ENCODE measurements around the gene TBC1D22A.

Gene TBC1D22A

GRCh38 chr22:47053013-47053725 is 290.7 kb downstream of the TBC1D22A start:
- no peak for DNase-seq

GRCh38 chr22:47053726-47054141 is 291.3 kb downstream of the TBC1D22A start:
- DNase-seq: no peak

- DNase-seq: no peak
Observed at GRCh38 chr22:47054231-47055072, 292.0 kb downstream of the TBC1D22A start.

GRCh38 chr22:47055073-47055355 is 292.6 kb downstream of the TBC1D22A start:
- no peak for DNase-seq

GRCh38 chr22:47055461-47055860 is 293.0 kb downstream of the TBC1D22A start:
- no peak for DNase-seq

GRCh38 chr22:47055921-47056320 is 293.5 kb downstream of the TBC1D22A start:
- DNase-seq: no peak

GRCh38 chr22:47056361-47056760 is 293.9 kb downstream of the TBC1D22A start:
- no peak for DNase-seq

- DNase-seq: no peak
Observed at GRCh38 chr22:47056776-47057470, 294.5 kb downstream of the TBC1D22A start.

GRCh38 chr22:47057916-47058585 is 295.6 kb downstream of the TBC1D22A start:
- DNase-seq: no peak

GRCh38 chr22:47059076-47059475 is 296.6 kb downstream of the TBC1D22A start:
- DNase-seq: no peak

- DNase-seq: no peak
Observed at GRCh38 chr22:47059701-47060161, 297.3 kb downstream of the TBC1D22A start.

GRCh38 chr22:47060718-47061117 is 298.3 kb downstream of the TBC1D22A start:
- DNase-seq: no peak

GRCh38 chr22:47061226-47061625 is 298.8 kb downstream of the TBC1D22A start:
- no peak for DNase-seq

GRCh38 chr22:47062126-47062525 is 299.7 kb downstream of the TBC1D22A start:
- DNase-seq: no peak

- DNase-seq: no peak
Observed at GRCh38 chr22:47063071-47063509, 300.6 kb downstream of the TBC1D22A start.

GRCh38 chr22:47063606-47064005 is 301.2 kb downstream of the TBC1D22A start:
- no peak for DNase-seq

GRCh38 chr22:47064016-47064415 is 301.6 kb downstream of the TBC1D22A start:
- no peak for DNase-seq

GRCh38 chr22:47064416-47064815 is 302.0 kb downstream of the TBC1D22A start:
- no peak for DNase-seq

GRCh38 chr22:47065756-47066615 is 303.5 kb downstream of the TBC1D22A start:
- DNase-seq: no peak

- no peak for DNase-seq
Observed at GRCh38 chr22:47066616-47066905, 304.1 kb downstream of the TBC1D22A start.

- no peak for DNase-seq
Observed at GRCh38 chr22:47067321-47067890, 305.0 kb downstream of the TBC1D22A start.
